Cardiac muscle cell (in vitro differentiated cells and primary cell): ENCODE data around the gene HMGN1. TPM values are rescaled to one million over a fixed set of nuclear protein-coding genes. Genes with fewer than 3 reads are reported as not detected.
"Not testable (repeated sequence)": the region's sequence is repeated elsewhere in the genome, so short reads cannot be mapped to it uniquely, and the experiment has no call there.

Source experiments
- DNase-seq, 2 donors: peaks; one replicate each; pipeline versions ENCODE4 v3.0.0 to v3.0.0-alpha.2; 2010 to 2017; ENCODE audit warnings: low read depth in 1 of 2, low spot score in 1 of 2
- H3K27ac ChIP-seq: fragments of 200-600 bp; sonication (generic); 2 replicates; pipeline ENCODE4 v1.5.1; 2016
- H3K27me3 ChIP-seq: fragments of 200-600 bp; sonication (generic); 2 replicates; pipeline ENCODE4 v1.6.0; 2016; ENCODE audit warnings: control low read depth
- H3K36me3 ChIP-seq: fragments of 200-600 bp; sonication (generic); 2 replicates; pipeline ENCODE4 v1.5.1; 2016; ENCODE audit warnings: control low read depth
- H3K4me1 ChIP-seq: fragments of 200-600 bp; sonication (generic); 2 replicates; pipeline ENCODE4 v1.8.1; 2017; ENCODE audit warnings: low read depth, mild to moderate bottlenecking, mixed run types
- H3K4me3 ChIP-seq: fragments of 200-600 bp; sonication (generic); 2 replicates; pipeline ENCODE4 v1.5.1; 2016; ENCODE audit warnings: mild to moderate bottlenecking
- H3K9me3 ChIP-seq: fragments of 200-600 bp; sonication (generic); 2 replicates; pipeline ENCODE4 v1.5.1; 2017; ENCODE audit warnings: low read depth, mild to moderate bottlenecking, control low read depth
- polyA plus RNA-seq: library from polyadenylated mRNA; unstranded; fragments of >200 nt; fragmentation: Nextera tagmentation; extraction: Ambion mirVana; gene quantifications from 2 replicates; pipeline ENCODE4 v1.2.1, GENCODE V29; 2016
- total RNA-seq: library from RNA; depleted of rRNA; stranded (reverse); fragments of >200 nt; gene quantifications from 2 replicates; pipeline ENCODE4 v1.2.3, GENCODE V29; 2016
- TF ChIP-seq, protein P1 (sequence below): IDR thresholded peaks from 2 replicates; pipeline ENCODE4 v1.5.1; 2012; ENCODE audit warnings: low read depth, mild to moderate bottlenecking, low read length

HMGN1 gene
- total and polyA plus RNA-seq, 2 experiments from 2014 or later, result 375 to 559 TPM

- Histone ChIP-seq H3K27me3 (no peaks in the 10 kb centered on the region), H3K9me3 (no peaks in the 10 kb centered on the region), H3K4me3 (no peak overlapping the region), H3K4me1 (peaks cover 3% of the 10 kb centered on the region), H3K36me3 (no peaks in the 10 kb centered on the region), H3K27ac (no peak overlapping the region)
- TF ChIP-seq, protein P1, sequence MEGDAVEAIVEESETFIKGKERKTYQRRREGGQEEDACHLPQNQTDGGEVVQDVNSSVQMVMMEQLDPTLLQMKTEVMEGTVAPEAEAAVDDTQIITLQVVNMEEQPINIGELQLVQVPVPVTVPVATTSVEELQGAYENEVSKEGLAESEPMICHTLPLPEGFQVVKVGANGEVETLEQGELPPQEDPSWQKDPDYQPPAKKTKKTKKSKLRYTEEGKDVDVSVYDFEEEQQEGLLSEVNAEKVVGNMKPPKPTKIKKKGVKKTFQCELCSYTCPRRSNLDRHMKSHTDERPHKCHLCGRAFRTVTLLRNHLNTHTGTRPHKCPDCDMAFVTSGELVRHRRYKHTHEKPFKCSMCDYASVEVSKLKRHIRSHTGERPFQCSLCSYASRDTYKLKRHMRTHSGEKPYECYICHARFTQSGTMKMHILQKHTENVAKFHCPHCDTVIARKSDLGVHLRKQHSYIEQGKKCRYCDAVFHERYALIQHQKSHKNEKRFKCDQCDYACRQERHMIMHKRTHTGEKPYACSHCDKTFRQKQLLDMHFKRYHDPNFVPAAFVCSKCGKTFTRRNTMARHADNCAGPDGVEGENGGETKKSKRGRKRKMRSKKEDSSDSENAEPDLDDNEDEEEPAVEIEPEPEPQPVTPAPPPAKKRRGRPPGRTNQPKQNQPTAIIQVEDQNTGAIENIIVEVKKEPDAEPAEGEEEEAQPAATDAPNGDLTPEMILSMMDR, result no peak
- no peak for DNase-seq
Measured at GRCh38 chr21:39375446-39375845, 26.6 kb upstream of the HMGN1 start.

- Histone ChIP-seq H3K27ac (no peak overlapping the region), H3K4me3 (no peak overlapping the region), H3K36me3 (no peaks in the 10 kb centered on the region), H3K27me3 (no peaks in the 10 kb centered on the region), H3K4me1 (peaks cover 3% of the 10 kb centered on the region), H3K9me3 (no peaks in the 10 kb centered on the region)
- no peak for DNase-seq
- TF ChIP-seq, protein P1, result no peak
Measured at GRCh38 chr21:39374046-39374445, 25.2 kb upstream of the HMGN1 start.

DNA sequence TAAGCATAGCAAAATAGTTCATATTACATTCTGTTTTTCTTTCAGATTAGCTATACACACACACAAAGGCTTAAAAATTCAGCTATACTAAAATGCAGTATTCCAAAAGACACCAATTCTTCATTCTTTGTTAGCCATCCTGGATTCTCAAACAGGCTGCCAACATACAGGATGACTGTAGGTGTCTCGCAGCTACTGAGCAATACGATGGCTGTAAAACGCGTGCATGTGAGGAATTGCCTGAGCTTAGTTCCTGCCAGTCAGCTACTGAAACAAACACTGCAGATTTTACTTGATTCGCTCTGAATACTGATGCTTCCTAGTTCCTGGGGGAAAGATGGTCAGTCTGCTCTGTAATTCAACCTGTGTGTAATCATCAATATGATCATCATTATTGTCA, 24.7 kb upstream of the HMGN1 start:
- TF ChIP-seq, protein P1, result peak; percentile 40
- Histone ChIP-seq H3K4me3 (no peak overlapping the region), H3K27ac (no peak overlapping the region), H3K27me3 (no peaks in the 10 kb centered on the region), H3K36me3 (no peaks in the 10 kb centered on the region), H3K9me3 (no peaks in the 10 kb centered on the region), H3K4me1 (peaks cover 3% of the 10 kb centered on the region)
- peak; percentile 53 to 57 for DNase-seq

DNA sequence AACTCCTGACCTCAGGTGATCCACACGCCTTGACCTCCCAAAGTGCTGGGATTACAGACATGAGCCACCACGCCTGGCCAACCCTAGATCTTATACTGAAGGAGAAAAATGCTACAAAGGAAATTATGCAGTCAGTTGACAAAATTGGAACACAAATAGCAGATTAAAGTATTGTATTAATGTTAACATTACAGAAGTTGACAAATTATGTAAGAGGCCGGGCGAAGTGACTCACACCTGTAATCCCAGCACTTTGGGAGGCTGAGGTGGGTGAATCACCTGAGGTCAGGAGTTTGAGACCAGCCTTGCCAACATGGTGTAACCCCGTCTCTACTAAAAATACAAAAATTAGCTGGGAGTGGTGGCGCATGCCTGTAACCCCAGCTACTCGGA, 21.0 kb upstream of the HMGN1 start:
- H3K36me3 ChIP-seq, DNase-seq, H3K27me3 ChIP-seq, H3K4me3 ChIP-seq, H3K4me1 ChIP-seq, H3K9me3 ChIP-seq, H3K27ac ChIP-seq: not testable (repeated sequence)

- Histone ChIP-seq H3K4me1 (no peaks in the 10 kb centered on the region), H3K27ac (no peak overlapping the region), H3K9me3 (no peaks in the 10 kb centered on the region), H3K27me3 (no peaks in the 10 kb centered on the region), H3K36me3 (no peaks in the 10 kb centered on the region), H3K4me3 (no peak overlapping the region)
- TF ChIP-seq, protein P1, result no peak
- DNase-seq, result no peak
Measured at GRCh38 chr21:39367783-39368182, 18.9 kb upstream of the HMGN1 start.

DNA sequence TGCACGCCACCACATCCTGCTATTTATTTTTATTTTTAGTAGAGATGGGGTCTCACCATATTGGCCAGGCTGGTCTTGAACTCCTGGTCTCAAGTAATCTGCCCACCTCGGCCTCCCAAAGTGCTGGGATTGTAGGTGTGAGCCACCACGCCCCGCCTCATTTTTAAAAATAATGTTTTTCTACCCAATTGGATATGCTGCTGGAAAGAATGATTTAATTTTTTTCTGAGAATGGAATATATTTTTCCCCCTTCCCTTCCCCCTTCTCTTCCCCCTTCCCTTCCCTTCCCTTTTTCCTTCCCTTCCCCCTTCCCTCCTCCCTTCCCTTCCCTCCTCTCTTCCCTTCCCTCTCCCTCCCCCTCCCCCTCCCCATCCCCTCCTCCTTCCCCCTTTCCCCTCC, 17.7 kb upstream of the HMGN1 start:
- Histone ChIP-seq H3K4me1 (no peaks in the 10 kb centered on the region), H3K27ac (no peak overlapping the region), H3K36me3 (no peaks in the 10 kb centered on the region), H3K27me3 (no peaks in the 10 kb centered on the region), H3K9me3 (no peaks in the 10 kb centered on the region), H3K4me3 (no peak overlapping the region)
- DNase-seq, result no peak
- TF ChIP-seq, protein P1, result no peak
